Measurements from ENCODE around the gene KIF13A.
"Not testable (repeated sequence)": the region's sequence is repeated elsewhere in the genome, so short reads cannot be mapped to it uniquely, and the experiment has no call there.

KIF13A gene

DNA sequence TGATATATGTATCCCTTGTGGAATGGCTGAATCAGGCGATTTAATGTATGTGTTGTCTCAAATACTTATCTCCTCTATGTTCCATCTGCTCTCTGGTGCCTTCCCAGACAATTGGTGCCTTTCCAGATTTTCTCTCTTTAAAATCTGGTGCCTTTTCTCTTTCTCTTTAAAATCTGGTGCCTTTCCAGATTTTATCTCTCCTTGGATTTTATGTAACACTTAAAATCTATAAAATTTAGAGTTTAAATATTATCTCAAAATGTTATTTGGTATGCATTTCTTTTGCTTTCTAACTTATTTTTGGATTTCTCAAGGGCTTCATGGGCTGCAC, 116.3 kb downstream of the KIF13A start:
- DNase-seq (ENCODE audit: low read depth): no peak

DNA sequence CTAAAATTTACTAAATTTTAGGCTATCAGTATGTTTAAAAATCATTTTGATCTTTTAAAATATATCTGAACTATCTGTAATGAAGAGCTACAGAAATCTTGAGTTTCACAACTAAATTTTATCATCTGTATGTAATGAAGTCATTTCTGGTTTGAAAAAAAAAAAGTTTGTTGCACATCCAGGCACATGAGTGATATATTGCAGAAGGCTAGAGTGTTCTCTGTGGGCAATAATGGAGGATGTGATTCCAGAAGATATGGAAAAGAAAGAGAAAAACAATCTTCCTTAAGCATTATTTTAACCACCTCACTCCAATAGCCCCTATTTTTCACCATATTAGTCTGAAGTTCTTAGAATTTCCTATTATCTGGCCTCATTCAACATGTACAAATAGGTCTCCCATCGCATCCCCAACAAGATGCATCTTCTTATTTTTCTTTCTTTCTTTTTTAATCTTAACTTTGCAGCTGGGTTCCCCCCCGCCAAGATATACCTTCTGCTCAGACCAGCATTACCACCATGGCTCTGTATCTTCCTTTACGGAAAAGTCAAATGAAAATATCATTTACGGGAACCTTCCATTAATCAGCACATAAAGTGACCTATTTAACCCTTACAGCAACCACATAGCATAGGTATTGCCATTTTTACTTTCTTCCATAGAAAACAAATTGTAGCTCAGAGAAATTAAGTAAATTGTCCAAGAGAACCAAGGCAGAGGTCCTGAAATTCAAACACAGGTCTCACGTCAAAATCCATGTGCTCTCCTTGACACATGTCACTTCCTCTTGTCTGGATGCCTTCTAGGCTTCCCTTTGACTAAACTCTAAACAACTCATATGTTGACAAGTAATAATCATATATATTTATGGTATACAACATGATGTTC, 116.9 kb downstream of the KIF13A start:
- no peak for DNase-seq (ENCODE audit: low read depth)

DNA sequence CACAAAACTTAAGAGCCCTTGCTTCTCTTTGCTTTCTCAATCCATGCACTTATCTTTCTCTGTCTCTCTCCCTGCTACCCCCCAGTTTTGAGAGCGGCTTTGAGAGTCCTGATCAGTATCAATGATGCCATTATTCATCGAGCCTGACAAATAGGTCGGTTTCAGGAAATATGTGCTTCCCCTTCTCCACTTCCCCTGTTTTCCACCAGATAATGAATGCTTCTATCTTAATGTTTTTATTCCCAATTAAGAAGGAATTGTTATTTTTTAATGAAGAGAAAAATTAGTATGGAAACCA, 117.7 kb downstream of the KIF13A start:
- DNase-seq (ENCODE audit: low read depth): no peak

DNA sequence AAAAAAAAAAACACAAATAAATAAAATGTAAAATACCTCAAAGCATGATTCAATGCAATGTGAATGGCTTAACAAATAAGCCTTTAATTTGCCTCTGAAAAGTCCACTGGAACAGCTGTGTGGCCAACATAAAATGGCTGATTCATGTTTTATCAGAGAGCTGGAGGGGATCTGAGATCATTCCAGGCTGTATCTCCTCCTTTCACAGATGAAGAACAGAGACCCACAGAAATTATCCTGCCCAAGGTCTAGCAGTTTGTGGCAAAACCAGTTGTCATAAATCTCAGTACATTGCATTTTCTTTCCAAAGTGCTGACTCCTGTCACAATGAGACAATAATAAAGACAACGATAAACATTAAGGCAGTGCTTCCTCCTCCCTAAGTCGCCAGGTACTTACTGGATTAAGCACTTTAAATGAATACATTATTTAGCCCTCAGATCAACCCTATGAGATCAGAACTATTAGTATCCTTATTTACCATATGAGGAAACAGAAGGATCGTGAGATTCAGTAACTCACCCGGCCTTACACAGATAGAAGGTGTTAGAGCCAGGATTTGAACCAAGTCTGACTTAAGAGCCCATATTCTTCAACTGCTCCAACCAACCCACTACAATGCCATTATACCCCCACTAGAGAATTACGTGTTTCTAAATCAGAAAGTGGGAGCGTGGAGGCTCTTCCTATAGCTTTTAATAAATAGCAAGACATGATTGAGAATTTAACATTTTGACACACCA, 118.3 kb downstream of the KIF13A start:
- DNase-seq (ENCODE audit: low read depth): peak; percentile 81

DNA sequence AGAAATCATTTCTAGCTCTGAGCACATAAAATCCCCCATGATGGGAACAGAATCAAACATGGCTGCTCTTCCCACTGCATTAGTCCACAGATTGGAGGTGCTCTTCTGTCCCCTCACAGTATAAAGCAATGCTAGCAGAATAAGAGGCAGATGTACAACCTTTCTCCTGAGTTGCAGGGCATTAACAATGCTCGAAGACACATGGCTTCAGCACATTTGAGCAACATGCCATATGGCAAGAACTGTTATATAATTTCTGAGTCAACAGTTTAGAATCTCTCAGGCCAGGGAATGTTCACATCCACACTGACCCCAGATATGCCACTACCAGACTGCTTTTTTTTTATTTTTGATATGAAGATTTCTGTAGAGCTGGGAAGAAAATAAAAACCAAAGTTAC, 119.6 kb downstream of the KIF13A start:
- DNase-seq (ENCODE audit: low read depth): peak; percentile 88

DNA sequence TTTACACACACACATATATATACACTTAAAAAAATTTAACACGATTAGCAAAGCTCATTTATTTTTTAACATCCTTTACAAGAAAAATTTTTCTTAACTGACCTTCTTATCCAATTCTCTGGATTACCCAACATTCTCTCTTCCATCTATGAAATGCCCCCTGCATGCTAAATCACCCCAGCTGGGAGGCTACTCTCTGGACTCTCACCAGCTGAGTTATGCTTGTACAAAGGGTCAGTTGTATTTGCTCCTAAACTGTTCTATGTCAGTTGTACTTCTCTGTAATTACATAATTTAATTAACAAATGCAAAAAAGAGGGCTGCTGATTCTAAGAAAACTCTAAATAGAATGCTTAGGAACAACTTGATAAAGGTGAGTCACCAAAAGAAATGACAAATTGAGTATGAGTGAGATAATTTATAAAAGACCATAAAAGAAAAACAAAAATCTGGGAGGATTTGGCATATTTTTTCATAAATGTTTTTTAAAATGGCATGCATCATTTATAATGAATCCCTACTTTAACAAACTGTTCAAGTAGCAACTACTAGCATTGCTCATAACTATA, 120.5 kb downstream of the KIF13A start:
- DNase-seq (ENCODE audit: low read depth): no peak

DNA sequence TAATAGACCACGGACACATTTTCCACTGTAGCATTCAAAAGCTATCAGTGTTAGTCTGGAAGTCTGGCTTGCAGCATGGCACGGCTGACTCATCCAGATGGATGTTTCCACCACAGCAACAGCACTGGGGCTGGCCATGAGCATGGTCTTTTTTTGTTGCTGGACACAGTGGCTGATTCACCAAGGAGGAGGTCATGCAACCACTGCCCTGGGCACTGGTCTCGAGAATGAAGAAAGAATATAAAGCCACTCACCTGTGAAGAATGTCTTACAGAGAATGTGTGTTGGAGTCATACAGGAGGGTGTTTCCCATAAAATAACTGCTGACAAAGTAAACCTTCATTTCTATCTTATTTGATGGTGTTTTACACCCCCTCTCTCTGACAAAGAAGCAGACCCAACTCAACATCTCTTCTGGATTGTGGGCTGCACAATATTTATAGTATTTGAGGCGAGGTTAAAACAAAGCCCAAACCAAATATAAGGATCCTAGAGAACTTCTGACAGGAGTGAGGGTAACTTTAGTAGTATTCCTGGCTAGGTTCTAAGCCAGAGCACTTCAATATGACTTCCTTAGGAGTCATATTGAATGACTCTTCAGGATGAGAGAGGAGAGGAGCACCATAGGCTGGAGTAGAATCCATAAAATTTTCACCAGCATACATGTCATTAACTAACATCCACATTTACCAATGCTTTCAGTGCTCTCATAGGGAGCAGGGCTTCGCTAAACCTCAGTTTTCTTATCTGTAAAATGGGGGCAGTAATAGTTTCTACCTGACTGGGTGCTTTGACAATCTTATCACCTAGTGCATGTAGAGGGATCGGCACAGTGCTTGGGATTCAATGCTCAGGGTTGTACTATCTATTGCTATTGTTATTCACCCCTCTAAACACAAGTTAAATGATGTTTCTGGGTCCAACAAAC, 121.4 kb downstream of the KIF13A start:
- DNase-seq (ENCODE audit: low read depth): peak; percentile 96

DNA sequence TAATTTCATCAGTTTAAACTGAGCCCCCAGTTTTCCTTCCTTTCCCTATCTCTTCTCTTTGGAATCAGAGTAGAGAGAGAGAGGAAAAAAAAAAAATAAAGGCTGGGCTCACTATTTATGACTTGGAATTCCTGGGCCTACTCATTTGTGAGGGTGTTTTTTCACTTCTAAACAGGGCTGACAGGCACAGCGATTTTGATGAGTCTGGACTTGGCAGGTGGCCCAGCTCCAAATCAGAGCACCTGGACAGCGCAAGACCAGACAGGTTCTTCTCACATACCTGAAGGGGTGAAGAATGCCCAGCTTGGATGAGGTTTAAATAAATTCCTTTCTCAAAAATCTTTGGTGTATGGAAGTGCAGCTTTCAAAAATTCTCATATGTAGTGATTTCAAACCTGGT, 122.2 kb downstream of the KIF13A start:
- peak; percentile 51 for DNase-seq (ENCODE audit: low read depth)

DNA sequence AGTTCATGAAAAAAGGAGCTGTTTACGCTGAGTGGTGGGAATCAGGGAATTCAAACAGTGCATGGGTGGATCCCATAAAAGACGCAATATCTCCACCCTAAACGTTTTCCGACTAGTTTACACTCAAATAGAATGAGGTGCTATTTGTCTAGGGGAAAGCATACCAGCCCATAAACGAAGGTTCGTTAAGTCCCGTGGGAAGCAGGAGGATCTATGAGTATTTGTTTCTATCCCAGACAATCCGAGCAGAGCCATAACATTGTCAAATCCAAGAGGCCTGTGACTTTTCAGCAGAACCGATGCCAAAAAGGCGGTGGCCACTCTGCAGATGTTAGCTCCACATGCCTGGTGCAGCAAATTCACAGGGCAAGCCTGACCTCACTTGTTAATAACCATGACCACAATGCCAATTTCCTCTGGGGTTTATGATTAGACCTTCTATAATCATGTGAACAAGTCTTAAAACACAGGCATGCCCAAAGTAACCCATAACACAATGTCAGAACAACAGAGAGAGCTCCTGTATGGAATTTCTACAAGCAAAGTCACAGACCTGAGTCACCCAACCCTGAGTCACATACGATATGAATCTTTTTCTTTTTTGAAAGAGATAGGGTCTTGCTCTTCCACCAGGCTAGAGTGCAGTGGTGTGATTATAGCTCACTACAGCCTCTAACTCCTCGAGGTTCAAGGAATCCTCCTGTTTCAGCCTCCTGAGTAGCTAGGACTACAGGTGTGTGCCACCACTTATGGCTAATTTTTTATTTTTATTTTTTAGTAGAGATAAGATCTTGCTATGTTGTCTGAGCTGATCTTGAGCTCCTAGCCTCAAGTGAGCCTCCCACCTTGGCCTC, 123.3 kb downstream of the KIF13A start:
- peak; percentile 90 for DNase-seq (ENCODE audit: low read depth)

DNA sequence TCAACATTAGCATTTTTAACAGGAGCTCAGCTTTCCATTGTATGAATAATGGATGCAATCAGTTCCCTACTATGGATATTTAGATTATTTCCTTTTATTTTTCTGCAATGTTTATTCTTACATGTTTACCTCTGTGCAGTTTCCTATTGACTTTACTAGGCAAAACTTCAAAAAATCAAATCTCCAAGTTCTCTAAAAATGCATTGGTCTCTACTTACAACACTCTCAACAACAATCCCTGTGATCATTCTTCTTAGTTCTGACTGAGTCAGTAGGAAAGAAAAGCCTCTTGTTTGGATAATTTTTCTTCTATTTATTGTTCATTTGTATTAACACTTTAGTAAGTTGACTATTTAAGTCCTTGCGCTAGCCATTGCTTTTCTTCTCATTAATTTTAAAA, 126.1 kb downstream of the KIF13A start:
- DNase-seq (ENCODE audit: low read depth): no peak

DNA sequence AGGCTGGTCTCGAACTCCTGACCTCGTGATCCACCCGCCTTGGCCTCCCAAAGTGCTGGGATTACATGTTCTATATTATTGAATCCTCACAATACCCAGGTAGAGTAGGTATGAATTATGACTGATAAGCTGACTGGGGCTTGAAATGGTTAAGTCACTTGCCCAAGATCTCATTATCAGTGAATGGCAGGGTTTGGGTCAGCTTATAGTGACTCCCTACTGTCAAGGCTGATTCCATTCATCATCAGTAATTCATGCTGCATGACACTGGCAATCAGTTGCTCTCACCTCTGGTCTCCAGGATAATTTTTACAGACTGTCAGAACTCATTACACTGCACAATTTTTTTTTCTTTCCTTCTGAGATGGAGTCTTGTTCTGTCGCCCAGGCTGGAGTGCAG, 127.6 kb downstream of the KIF13A start:
- DNase-seq (ENCODE audit: low read depth): no peak

DNA sequence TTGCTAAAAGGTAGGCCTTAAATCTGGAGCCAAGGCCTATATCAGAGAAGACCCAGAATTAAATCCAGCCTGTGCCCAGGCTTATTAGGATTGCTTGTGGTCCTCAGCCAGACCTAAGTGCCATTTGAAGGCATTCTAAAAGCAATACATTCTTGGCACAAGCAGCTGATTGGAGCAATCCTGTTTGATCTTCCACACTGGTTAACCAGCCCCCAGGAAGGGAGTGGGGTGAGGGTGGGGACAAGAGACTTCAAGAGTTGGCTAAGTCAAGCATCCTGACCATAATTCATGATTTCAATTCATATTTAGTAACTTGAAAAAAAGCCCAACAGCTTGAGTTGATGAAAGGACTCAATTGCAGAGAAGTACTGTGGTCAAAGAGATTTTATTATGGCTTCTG, 128.9 kb downstream of the KIF13A start:
- no peak for DNase-seq (ENCODE audit: low read depth)

DNA sequence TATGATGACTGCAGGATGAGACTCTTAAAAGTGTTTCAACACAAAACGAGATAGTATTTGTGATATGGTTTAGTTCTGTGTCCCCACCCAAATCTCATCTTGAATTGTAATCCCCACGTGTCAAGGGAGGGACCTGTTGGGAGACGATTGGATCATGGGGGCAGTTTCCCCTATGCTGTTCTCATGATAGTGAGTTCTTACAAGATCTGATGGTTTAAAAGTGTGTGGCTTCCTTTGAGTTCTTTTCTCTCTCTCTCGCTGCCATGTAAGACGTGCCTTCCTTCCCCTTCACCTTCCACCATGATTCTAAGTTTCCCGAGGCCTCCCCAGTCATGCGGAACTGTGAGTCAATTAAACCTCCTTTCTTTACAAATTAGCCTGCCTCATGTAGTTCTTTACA, 130.2 kb downstream of the KIF13A start:
- DNase-seq (ENCODE audit: low read depth): not testable (repeated sequence)

DNA sequence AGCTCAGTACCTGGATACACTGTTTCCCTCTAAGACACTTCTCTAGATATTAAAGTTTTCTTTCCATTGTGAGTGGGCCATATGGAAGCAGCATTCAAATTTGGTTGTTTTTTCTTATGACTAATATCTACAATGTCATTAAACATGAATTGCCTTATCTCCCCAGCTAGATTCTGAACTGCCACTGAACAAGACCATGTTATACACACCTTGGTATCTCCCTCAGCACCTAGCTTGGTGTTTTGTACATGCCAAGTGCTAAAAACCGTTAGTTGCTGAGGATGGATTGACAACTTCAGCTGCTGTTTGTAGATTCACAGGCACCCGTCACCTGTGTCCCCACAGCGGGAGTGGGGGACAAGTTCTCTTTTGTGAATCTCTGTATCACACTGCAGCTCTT, 131.1 kb downstream of the KIF13A start:
- no peak for DNase-seq (ENCODE audit: low read depth)

DNA sequence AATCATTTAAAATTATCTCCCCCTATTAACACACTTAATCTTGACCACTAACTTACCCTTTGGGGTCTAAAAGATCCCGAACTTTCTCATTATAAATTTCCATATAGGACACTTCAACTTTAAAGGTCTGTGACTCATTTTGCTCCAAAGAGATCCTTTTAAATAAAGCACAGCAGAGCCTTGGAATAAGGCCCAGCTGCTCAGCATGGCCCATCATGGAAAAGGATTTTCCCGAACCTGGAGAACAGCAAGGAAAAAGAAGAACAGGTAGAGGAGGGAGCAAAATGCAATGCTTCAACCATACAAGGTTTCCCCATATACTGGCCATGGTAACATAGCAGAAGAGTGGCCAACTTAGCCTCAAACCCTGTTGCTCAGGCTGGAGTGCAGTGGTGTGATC, 132.1 kb downstream of the KIF13A start:
- DNase-seq (ENCODE audit: low read depth): peak; percentile 13

DNA sequence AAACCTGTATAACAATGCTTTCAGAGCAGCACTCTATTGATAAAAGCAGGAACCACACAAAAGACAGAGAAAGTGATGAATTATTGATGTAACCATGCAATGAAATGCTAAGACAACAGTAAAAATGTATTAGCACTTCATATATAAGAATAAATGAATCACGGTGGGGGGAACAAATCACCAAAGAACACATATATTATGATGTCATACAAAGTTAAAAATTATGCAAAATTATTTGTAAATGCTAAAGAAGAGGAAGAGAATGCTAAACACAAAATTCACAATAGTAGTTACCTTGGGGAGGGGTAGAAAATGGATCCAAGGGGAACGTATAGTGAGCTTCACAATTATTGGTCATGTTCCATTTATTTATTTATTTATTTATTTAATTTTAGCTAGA, 133.9 kb downstream of the KIF13A start:
- no peak for DNase-seq (ENCODE audit: low read depth)

DNA sequence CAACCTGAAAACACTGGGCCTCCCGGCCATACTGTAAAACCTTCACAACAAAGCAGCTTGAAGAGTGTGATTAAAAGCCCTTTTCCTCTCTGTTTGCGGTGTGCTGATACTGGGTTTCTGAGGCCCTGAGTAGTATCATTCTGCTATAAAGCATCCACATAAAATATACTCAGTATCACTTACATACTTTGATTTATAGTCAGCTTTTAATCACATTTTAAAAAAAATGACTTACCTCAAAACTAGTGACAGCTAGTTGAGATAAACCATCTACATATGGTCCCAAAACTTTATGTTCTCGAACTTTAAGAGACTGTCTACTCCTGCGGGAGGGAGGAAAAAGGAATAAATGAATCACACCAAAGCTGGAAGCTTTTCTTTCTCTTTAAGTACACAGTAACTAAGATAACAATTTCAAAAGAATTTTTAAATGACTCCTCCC, 135.7 kb downstream of the KIF13A start:
- peak; percentile 85 for DNase-seq (ENCODE audit: low read depth)

DNA sequence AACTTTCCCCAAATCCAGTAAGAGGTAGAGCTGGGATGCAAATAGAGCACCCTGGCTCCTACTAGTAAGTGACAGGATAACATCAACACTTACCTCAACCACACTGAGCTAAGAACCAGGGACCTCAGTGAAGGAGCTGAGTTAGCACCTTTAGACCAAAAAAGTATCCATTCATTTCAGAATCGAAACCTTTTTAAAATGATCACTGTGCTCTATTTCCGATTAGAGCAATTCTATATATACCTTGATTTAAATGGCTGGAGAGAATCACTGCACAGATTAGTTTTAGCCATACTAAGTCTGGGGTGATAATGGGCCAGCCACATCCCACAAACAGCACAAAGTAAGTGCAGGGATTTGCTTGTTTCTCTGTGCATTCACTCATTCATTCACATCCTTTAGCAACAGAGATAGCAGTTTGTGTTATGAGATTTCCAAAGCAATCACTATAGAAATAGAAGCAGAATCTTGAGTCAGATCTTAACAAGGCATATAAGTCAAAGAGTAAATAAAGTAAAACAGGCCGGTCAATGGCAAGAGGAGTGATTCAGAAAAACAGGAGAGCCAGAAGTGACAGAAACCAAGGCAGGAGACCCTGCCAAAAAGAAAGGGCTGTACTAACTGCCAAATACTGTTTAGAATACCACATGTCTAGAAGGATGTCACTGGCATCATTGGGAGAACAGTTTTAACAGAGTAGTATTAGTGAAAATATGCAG, 136.3 kb downstream of the KIF13A start:
- DNase-seq (ENCODE audit: low read depth): peak; percentile 74

DNA sequence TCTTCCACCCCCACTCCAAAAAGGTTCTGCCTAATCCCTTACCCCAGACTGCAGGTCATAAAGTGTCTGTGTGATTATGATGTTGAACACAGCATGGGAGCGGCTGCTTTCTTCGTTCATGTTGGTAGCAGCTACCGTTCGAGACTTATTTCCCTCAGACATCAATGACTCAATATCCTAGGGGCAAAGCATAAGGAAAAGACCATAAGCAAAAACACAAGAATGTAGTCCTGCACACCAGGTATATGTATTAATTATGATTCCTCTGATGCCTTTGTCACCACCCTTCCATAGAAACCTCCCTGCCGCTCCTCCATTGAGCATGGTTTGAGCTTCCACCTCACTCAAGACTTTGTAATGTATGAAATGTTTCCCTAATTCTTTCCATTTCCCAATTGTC, 137.2 kb downstream of the KIF13A start:
- no peak for DNase-seq (ENCODE audit: low read depth)

DNA sequence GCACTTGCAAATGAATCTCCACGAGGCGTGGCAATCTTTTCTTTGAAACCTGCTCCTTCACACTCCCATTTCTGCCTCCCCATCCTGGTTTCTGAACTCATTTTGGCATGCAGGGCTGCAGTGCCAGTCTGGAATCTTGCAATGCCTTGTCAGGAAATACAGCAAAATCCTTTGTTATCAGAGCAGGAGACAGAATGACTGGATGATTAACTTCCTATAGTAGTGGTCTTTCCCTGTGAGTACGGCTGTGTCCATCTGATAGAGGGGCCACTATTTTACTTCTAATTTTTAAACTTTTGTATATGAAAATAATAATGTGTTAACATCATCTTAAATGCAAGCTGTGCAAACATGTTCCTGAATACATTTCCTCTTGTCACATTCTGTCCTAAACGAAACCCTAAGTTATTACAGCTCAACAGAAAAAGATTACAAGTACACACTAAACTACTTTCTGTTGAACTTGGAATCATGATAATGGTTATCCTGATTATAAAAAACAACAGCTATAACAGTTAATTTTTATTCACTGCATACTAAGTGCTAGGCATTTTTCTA, 140.2 kb downstream of the KIF13A start:
- no peak for DNase-seq (ENCODE audit: low read depth)

Data from EH (cell line).